ENCODE measurements around the gene PLEKHA7. TPM values are rescaled to one million over a fixed set of nuclear protein-coding genes. Genes with fewer than 3 reads are reported as not detected.

PLEKHA7 gene
- total RNA-seq, 1 donor from 2014 or later: 9.5 TPM

DNA sequence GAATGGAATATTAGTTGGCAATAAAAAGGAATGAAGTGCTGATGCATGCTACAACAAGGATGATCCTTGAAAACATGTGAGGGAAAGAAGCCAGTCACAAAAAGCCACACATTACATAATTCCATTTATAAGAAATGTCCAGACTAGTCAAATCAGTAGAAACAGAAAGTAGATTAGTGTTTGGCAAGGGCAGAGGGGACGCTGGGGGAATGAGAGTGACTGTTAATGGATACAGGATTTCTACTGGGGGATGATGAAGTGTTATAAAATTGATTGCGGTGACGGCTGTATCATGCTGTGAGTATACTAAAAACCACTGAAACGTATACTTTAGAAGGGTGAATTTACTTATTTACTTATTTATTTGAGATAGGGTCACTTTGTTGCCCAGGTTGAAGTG is 217.9 kb downstream of the PLEKHA7 start:
- intact Hi-C loops (cut with DNase I): no loop called here

DNA sequence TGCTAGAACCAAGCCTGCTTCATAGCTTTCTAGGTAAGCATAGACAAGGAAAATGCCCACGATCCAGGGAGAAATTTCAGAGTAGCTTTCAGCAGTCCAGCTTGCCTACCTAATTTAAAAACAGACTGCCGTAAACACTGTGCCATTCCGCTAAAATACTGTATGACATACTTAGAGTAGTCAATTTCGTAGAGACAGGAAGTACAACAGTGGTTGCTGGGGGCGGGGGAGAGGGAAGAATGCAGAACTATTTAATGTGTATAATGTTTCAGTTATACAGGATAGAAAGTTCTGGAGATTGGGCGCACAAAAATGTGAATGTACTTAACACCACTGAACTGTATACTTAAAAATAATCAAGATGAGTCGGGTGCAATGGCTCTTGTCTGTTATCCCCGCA is 219.1 kb downstream of the PLEKHA7 start:
- Histone ChIP-seq H3K36me3 (no peaks in the 10 kb centered on the region), H3K4me3 (no peak overlapping the region), H3K4me1 (peaks cover 20 to 25% of the 10 kb centered on the region in 2 donors), H3K27me3 (no peaks in the 10 kb centered on the region), H3K9me3 (no peaks in the 10 kb centered on the region), H3K27ac (peak overlapping the region; percentile 30 to 34)
- intact Hi-C loops (cut with DNase I): no loop called here
- TF ChIP-seq, protein P1, sequence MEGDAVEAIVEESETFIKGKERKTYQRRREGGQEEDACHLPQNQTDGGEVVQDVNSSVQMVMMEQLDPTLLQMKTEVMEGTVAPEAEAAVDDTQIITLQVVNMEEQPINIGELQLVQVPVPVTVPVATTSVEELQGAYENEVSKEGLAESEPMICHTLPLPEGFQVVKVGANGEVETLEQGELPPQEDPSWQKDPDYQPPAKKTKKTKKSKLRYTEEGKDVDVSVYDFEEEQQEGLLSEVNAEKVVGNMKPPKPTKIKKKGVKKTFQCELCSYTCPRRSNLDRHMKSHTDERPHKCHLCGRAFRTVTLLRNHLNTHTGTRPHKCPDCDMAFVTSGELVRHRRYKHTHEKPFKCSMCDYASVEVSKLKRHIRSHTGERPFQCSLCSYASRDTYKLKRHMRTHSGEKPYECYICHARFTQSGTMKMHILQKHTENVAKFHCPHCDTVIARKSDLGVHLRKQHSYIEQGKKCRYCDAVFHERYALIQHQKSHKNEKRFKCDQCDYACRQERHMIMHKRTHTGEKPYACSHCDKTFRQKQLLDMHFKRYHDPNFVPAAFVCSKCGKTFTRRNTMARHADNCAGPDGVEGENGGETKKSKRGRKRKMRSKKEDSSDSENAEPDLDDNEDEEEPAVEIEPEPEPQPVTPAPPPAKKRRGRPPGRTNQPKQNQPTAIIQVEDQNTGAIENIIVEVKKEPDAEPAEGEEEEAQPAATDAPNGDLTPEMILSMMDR (IDR thresholded peaks at IDR 0.05): no peak
- DNase-seq (ENCODE audit: low spot score in 2 of 2): no peak

More for the DNA sequence above, 217.9 kb downstream of the PLEKHA7 start:
- no peak overlapping the region for H3K27ac ChIP-seq
- peaks cover 12 to 20% of the 10 kb centered on the region in 2 donors for H3K4me1 ChIP-seq
- no peaks in the 10 kb centered on the region for H3K27me3 ChIP-seq
- H3K9me3 ChIP-seq: no peaks in the 10 kb centered on the region
- no peak for DNase-seq (ENCODE audit: low spot score in 2 of 2)
- no peaks in the 10 kb centered on the region for H3K36me3 ChIP-seq
- TF ChIP-seq, protein P1 (IDR thresholded peaks at IDR 0.05): no peak
- no peak overlapping the region for H3K4me3 ChIP-seq

DNA sequence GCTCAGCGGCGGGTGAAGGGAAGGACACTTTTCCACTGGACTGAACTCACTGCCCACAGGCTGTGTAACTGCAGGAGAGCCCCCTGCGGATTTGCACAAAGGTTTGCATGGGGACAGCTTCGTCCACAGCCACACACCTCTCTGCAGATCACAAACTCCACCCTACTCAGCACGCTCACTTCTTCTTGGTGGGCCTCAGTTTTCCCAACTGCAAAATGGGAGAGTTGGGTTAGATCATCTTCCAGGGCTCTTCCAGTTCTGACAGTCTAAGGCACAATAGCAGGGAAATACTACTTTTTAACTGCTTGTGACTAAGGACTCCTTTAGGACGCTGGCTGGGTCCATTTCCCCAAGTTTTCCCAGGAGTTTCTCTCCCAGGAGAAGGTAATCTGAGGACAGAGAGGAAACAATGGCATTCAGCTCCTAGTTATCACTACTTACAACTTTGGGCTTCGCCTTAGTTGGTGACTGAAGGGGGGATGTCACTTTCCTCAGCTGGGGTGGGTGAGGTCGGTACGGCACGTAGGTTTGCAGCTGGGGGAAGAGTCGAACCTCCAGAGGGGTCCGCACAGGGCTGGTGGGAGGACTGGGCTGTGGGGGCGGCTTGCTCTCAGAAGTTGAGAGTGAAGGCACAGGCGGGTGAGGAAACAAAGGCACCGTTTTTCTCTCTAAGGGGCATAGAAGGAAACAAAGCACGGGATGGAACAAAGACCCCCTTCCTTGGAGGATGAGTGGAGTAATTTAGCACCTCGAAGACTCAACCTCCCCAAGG is 220.0 kb downstream of the PLEKHA7 start:
- TF ChIP-seq, protein P1 (IDR thresholded peaks at IDR 0.05): no peak
- Histone ChIP-seq H3K4me3 (no peak overlapping the region), H3K27me3 (no peaks in the 10 kb centered on the region), H3K9me3 (no peaks in the 10 kb centered on the region), H3K36me3 (no peaks in the 10 kb centered on the region), H3K4me1 (peaks cover 20 to 25% of the 10 kb centered on the region in 2 donors), H3K27ac (peak overlapping the region in 1 of 2 donors; percentile 34)
- intact Hi-C loops (cut with DNase I): loop anchor here (5.0 kb wide), 1 partner anchor 413 kb away; the partner anchor contains the start of gene PIK3C2A
- DNase-seq (ENCODE audit: low spot score in 2 of 2): no peak

DNA sequence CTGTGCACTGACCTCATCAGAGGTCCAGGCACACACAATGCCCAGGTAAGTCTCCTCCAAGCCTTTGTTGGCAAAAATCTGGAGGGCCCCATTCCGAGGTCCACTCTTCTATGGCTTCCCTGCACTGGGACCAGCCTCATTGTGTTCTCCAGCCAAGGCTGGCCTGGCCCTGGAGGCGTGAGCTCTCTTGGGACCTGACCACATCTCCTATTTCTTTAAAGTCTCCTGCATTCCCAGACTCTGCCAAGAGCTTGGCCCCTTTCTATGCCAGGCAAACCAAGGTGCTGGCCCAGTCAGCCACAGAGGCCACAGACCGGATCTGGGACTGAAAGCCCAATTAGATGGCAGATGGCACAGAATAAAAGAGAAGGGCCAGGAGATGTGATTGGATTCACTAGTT is 220.7 kb downstream of the PLEKHA7 start:
- Histone ChIP-seq H3K9me3 (no peaks in the 10 kb centered on the region), H3K4me3 (no peak overlapping the region), H3K4me1 (peaks cover 22 to 28% of the 10 kb centered on the region in 2 donors), H3K27ac (peak overlapping the region; percentile 76 to 84), H3K27me3 (no peaks in the 10 kb centered on the region), H3K36me3 (no peaks in the 10 kb centered on the region)
- intact Hi-C loops (cut with DNase I): loop anchor here (2.0 to 5.0 kb wide), 3 partner anchors 55 to 483 kb away; partner anchors contain the start of genes C11orf58, NUCB2 and PIK3C2A
- no peak for DNase-seq (ENCODE audit: low spot score in 2 of 2)
- TF ChIP-seq, protein P1 (IDR thresholded peaks at IDR 0.05): no peak

DNA sequence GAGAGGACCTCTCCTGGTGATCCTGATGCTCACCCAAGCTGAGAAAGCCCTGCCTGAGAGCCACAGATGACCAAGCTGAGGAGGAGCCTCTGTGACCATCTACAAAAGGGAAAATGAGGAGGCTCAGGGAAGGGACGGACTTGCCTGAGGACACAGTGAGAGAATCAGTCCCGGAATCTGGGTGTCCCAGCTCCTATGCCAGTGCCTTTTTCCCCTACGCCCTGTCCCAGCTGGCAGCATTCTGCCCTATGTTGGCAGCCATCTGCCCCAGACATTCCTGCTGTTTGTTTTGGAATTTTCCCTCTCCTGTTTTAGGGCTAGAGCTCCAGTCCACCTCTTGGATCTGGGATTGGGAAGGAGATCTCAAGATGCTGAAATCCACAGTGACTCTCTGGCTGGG is 221.2 kb downstream of the PLEKHA7 start:
- H3K9me3 ChIP-seq: no peaks in the 10 kb centered on the region
- TF ChIP-seq, protein P1 (IDR thresholded peaks at IDR 0.05): no peak
- intact Hi-C loops (cut with DNase I): loop anchor here (2.0 to 5.0 kb wide), 3 partner anchors 54 to 484 kb away; partner anchors contain the start of genes C11orf58, NUCB2 and PIK3C2A
- H3K27me3 ChIP-seq: no peaks in the 10 kb centered on the region
- H3K36me3 ChIP-seq: no peaks in the 10 kb centered on the region
- H3K27ac ChIP-seq: peak overlapping the region; percentile 76 to 84
- peaks cover 24 to 31% of the 10 kb centered on the region in 2 donors for H3K4me1 ChIP-seq
- no peak for DNase-seq (ENCODE audit: low spot score in 2 of 2)
- H3K4me3 ChIP-seq: no peak overlapping the region

Data from ascending aorta (tissue), 2 donors.